ENCODE results near the gene TENM4.

Gene TENM4

DNA sequence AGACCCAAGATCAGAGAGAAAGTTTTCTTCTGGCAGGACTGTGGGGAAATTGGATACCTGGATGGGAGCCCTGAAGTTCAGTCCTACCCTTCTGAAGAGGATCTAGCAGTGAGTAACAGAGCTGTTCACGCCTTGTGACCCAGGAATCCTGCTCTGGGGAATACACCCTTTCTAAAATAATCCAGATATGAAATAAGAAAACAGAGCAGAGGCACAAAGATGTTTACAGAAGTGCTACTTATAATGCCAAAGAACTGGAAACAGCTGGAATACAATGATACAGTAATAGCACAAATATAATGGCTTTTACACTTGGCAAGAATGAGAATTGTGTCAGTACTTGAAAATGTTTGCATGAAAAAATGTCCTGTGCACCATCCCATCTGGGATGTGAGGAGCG is 562.2 kb downstream of the TENM4 start:
- Histone ChIP-seq H3K36me3 (ENCODE audit: control insufficient read depth, insufficient read depth, low read length) (no peaks in the 10 kb centered on the region), H3K4me1 (ENCODE audit: control insufficient read depth, insufficient read depth, low read length) (no peaks in the 10 kb centered on the region), H3K9ac (ENCODE audit: low read length) (no peak overlapping the region), H3K9me3 (ENCODE audit: control insufficient read depth, low read length) (no peaks in the 10 kb centered on the region), H3K27me3 (ENCODE audit: control insufficient read depth, insufficient read depth, low read length) (no peaks in the 10 kb centered on the region), H3K4me3 (ENCODE audit: low read length) (no peak overlapping the region)

DNA sequence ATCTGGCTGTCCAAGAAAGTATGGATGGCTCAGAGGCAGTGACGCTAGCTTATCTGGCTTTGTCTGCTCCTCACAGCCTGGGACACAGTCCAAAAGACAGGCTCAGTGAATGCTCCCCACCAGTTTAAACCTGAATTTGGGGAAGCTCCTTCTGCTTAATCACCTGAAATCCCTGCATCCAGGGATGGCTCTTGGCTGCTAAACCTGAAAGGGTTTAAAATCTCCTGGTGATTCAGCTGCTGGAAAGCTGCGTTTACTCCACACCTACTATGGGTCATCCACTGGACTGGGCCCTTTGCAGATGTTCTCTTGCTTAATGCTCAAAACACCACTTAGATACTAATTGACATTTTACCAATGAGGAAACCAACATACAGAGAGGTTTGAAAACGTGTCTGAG is 564.2 kb downstream of the TENM4 start:
- Histone ChIP-seq H3K4me3 (ENCODE audit: low read length) (no peak overlapping the region), H3K9ac (ENCODE audit: low read length) (no peak overlapping the region), H3K4me1 (ENCODE audit: control insufficient read depth, insufficient read depth, low read length) (no peaks in the 10 kb centered on the region), H3K36me3 (ENCODE audit: control insufficient read depth, insufficient read depth, low read length) (no peaks in the 10 kb centered on the region), H3K27me3 (ENCODE audit: control insufficient read depth, insufficient read depth, low read length) (no peaks in the 10 kb centered on the region), H3K9me3 (ENCODE audit: control insufficient read depth, low read length) (no peaks in the 10 kb centered on the region)

- no peak overlapping the region for H3K4me3 ChIP-seq (ENCODE audit: low read length)
- no peaks in the 10 kb centered on the region for H3K36me3 ChIP-seq (ENCODE audit: control insufficient read depth, insufficient read depth, low read length)
- H3K4me1 ChIP-seq (ENCODE audit: control insufficient read depth, insufficient read depth, low read length) = no peaks in the 10 kb centered on the region
- H3K9ac ChIP-seq (ENCODE audit: low read length) = no peak overlapping the region
- no peaks in the 10 kb centered on the region for H3K9me3 ChIP-seq (ENCODE audit: control insufficient read depth, low read length)
- no peaks in the 10 kb centered on the region for H3K27me3 ChIP-seq (ENCODE audit: control insufficient read depth, insufficient read depth, low read length)
Measured at GRCh38 chr11:78870655-78871054, 570.2 kb downstream of the TENM4 start.

DNA sequence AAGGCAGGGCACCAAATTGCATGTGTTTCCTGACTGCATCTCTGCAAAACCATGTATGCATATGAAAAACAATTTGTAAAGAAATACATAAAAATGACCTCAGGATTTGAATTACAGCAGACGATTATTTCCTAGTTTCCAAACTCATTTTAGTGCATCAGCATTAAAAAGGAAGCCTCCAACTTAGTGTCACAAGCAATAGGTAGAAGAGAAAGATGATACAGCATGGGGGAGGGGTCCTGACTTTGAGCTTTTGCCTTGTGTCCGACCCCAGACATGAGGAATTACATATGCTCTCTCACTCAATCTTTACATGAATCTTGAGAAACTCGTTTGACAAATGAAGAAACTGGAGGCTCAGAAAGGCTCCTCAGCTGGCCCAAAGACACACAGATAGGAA is 571.5 kb downstream of the TENM4 start:
- no peak overlapping the region for H3K4me3 ChIP-seq (ENCODE audit: low read length)
- H3K9me3 ChIP-seq (ENCODE audit: control insufficient read depth, low read length) = no peaks in the 10 kb centered on the region
- H3K4me1 ChIP-seq (ENCODE audit: control insufficient read depth, insufficient read depth, low read length) = no peaks in the 10 kb centered on the region
- no peaks in the 10 kb centered on the region for H3K27me3 ChIP-seq (ENCODE audit: control insufficient read depth, insufficient read depth, low read length)
- no peak overlapping the region for H3K9ac ChIP-seq (ENCODE audit: low read length)
- H3K36me3 ChIP-seq (ENCODE audit: control insufficient read depth, insufficient read depth, low read length) = no peaks in the 10 kb centered on the region

- Histone ChIP-seq H3K9me3 (ENCODE audit: control insufficient read depth, low read length) (no peaks in the 10 kb centered on the region), H3K9ac (ENCODE audit: low read length) (no peak overlapping the region), H3K4me1 (ENCODE audit: control insufficient read depth, insufficient read depth, low read length) (no peaks in the 10 kb centered on the region), H3K36me3 (ENCODE audit: control insufficient read depth, insufficient read depth, low read length) (no peaks in the 10 kb centered on the region), H3K4me3 (ENCODE audit: low read length) (no peak overlapping the region), H3K27me3 (ENCODE audit: control insufficient read depth, insufficient read depth, low read length) (no peaks in the 10 kb centered on the region)
Measured at GRCh38 chr11:78868563-78868962, 572.3 kb downstream of the TENM4 start.

DNA sequence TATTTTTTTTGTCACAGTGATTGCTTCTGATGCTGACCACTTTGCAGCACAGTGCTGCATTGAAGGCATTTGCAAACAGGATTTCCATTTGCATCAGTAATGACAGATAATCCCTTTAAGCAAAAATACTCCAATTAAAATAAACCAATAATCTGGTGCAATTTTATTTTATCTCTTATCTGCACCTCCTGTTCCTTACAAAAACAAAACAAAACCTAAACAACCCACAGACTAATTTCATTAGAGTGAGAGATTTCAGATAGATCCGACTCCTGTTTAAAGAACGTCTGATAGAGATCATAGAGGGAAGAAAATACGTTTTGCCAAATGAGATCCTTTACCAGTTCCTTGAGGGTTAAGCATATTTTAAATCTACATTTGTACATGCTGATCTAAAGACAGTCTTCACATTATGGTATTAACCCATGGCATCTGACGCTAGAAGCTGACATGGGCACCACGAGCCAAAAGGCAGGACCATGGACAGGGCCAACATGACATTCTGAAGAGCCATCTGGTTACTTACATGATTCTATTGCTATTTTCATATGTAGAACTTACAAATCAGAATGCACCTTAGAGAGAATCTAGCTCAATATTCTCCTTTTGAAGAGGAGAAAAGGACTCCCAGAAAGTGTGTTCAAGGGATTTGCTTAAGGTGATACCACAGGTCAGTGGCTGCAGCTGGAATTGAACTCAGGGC is 580.0 kb downstream of the TENM4 start:
- Histone ChIP-seq H3K9ac (ENCODE audit: low read length) (no peak overlapping the region), H3K9me3 (ENCODE audit: control insufficient read depth, low read length) (no peaks in the 10 kb centered on the region), H3K36me3 (ENCODE audit: control insufficient read depth, insufficient read depth, low read length) (no peaks in the 10 kb centered on the region), H3K4me1 (ENCODE audit: control insufficient read depth, insufficient read depth, low read length) (no peaks in the 10 kb centered on the region), H3K27me3 (ENCODE audit: control insufficient read depth, insufficient read depth, low read length) (no peaks in the 10 kb centered on the region), H3K4me3 (ENCODE audit: low read length) (no peak overlapping the region)

- Histone ChIP-seq H3K36me3 (ENCODE audit: control insufficient read depth, insufficient read depth, low read length) (no peaks in the 10 kb centered on the region), H3K9me3 (ENCODE audit: control insufficient read depth, low read length) (no peaks in the 10 kb centered on the region), H3K4me1 (ENCODE audit: control insufficient read depth, insufficient read depth, low read length) (no peaks in the 10 kb centered on the region), H3K27me3 (ENCODE audit: control insufficient read depth, insufficient read depth, low read length) (no peaks in the 10 kb centered on the region), H3K4me3 (ENCODE audit: low read length) (no peak overlapping the region), H3K9ac (ENCODE audit: low read length) (no peak overlapping the region)
Measured at GRCh38 chr11:78857688-78858087, 583.1 kb downstream of the TENM4 start.

GRCh38 chr11:78856211-78856610 is 584.6 kb downstream of the TENM4 start:
- H3K9ac ChIP-seq (ENCODE audit: low read length) = no peak overlapping the region
- H3K4me1 ChIP-seq (ENCODE audit: control insufficient read depth, insufficient read depth, low read length) = no peaks in the 10 kb centered on the region
- H3K4me3 ChIP-seq (ENCODE audit: low read length) = no peak overlapping the region
- no peaks in the 10 kb centered on the region for H3K36me3 ChIP-seq (ENCODE audit: control insufficient read depth, insufficient read depth, low read length)
- no peaks in the 10 kb centered on the region for H3K9me3 ChIP-seq (ENCODE audit: control insufficient read depth, low read length)
- no peaks in the 10 kb centered on the region for H3K27me3 ChIP-seq (ENCODE audit: control insufficient read depth, insufficient read depth, low read length)

GRCh38 chr11:78855116-78855515 is 585.7 kb downstream of the TENM4 start:
- Histone ChIP-seq H3K4me1 (ENCODE audit: control insufficient read depth, insufficient read depth, low read length) (no peaks in the 10 kb centered on the region), H3K9me3 (ENCODE audit: control insufficient read depth, low read length) (no peaks in the 10 kb centered on the region), H3K27me3 (ENCODE audit: control insufficient read depth, insufficient read depth, low read length) (no peaks in the 10 kb centered on the region), H3K4me3 (ENCODE audit: low read length) (no peak overlapping the region), H3K9ac (ENCODE audit: low read length) (no peak overlapping the region), H3K36me3 (ENCODE audit: control insufficient read depth, insufficient read depth, low read length) (no peaks in the 10 kb centered on the region)

DNA sequence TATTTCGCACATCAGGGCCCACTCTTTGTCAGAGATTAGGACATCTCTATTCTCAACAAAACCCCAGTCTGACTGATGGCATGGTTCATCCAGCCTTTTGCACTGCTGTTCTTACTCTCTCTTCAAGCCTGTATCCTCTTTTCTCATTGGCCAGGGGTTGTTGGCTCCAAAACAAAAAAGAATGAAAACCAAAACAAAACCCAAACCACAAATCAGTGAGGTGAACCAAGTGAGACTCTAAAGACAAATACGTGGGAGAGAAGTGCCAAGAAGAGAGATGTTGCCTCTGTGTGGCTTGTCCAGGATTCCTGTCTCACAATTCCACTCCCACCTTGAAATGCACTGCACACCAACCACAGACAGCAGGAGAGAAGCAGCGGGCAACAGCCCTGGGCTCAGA is 587.3 kb downstream of the TENM4 start:
- Histone ChIP-seq H3K9ac (ENCODE audit: low read length) (no peak overlapping the region), H3K4me1 (ENCODE audit: control insufficient read depth, insufficient read depth, low read length) (no peaks in the 10 kb centered on the region), H3K36me3 (ENCODE audit: control insufficient read depth, insufficient read depth, low read length) (no peaks in the 10 kb centered on the region), H3K27me3 (ENCODE audit: control insufficient read depth, insufficient read depth, low read length) (no peaks in the 10 kb centered on the region), H3K4me3 (ENCODE audit: low read length) (no peak overlapping the region), H3K9me3 (ENCODE audit: control insufficient read depth, low read length) (no peaks in the 10 kb centered on the region)

DNA sequence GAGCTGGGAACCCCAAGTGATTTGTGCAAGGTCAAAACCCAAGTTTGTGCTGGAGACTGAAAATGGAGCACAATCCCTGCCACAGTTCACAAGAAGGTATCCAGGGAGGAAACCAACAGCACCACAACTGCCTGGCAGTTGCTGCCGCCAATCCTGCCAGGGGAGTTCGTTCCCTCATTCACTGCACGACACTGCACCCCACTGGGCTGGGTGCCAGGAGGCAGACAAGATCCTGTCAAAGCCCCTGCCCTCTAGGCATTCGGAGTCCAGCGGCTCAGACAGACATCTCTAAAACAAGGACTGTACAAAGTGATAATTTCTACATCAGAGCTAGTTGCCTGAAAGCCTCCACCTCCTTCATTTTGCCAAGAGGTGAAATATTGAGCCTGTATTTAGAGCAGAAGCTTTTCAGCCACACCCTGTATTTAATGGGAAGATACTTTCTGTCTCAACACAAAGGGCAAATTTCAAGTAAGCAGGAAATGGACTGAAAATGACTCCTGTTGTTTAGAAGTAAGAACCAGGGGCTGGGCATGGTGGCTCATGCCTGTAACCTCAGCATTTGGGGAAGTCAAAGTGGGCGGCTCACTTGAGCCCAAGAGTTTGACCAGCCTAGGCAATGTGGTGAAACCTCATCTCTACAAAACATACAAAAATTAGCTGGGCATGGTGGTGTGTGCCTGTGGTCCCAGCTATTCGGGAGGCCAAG is 588.8 kb downstream of the TENM4 start:
- Histone ChIP-seq H3K4me1 (ENCODE audit: control insufficient read depth, insufficient read depth, low read length) (no peaks in the 10 kb centered on the region), H3K4me3 (ENCODE audit: low read length) (no peak overlapping the region), H3K9ac (ENCODE audit: low read length) (no peak overlapping the region), H3K9me3 (ENCODE audit: control insufficient read depth, low read length) (no peaks in the 10 kb centered on the region), H3K36me3 (ENCODE audit: control insufficient read depth, insufficient read depth, low read length) (no peaks in the 10 kb centered on the region), H3K27me3 (ENCODE audit: control insufficient read depth, insufficient read depth, low read length) (no peaks in the 10 kb centered on the region)

DNA sequence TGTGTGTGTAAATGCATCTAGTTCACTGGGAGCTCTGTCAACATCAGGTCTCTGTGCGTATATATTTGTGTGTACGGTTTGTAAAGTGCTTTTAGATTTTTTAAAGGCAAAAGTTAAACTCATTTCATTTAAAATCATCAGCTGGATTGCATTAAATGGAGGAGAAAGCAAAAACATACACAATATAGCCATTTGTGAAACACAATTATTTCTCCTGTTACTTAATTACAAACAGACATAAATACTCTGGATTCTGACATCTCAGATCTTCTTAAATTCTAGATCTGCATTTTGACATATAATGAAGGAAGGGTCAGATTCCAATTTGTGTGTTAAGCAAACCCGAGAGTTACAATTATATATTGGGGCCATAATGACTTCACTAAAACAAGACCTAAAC is 590.8 kb downstream of the TENM4 start:
- no peaks in the 10 kb centered on the region for H3K4me1 ChIP-seq (ENCODE audit: control insufficient read depth, insufficient read depth, low read length)
- H3K27me3 ChIP-seq (ENCODE audit: control insufficient read depth, insufficient read depth, low read length) = no peaks in the 10 kb centered on the region
- H3K9ac ChIP-seq (ENCODE audit: low read length) = no peak overlapping the region
- no peak overlapping the region for H3K4me3 ChIP-seq (ENCODE audit: low read length)
- H3K36me3 ChIP-seq (ENCODE audit: control insufficient read depth, insufficient read depth, low read length) = no peaks in the 10 kb centered on the region
- H3K9me3 ChIP-seq (ENCODE audit: control insufficient read depth, low read length) = no peaks in the 10 kb centered on the region

Data from mucosa of stomach (tissue), 1 donor.